Stimulated activated CD8-positive, alpha-beta memory T cell treated with anti-CD3 and anti-CD28 coated beads, Interleukin-4, amount 100 ng/mL, for 4 hours (primary cell): ENCODE data around the gene PNRC2.

Experiments used
- DNase-seq, 2 donors: peaks; one replicate each; pipeline ENCODE4 v3.0.0-alpha.2; 2020; ENCODE audit warnings: low read depth in 2 of 2, low spot score in 1 of 2

PNRC2 gene

DNA sequence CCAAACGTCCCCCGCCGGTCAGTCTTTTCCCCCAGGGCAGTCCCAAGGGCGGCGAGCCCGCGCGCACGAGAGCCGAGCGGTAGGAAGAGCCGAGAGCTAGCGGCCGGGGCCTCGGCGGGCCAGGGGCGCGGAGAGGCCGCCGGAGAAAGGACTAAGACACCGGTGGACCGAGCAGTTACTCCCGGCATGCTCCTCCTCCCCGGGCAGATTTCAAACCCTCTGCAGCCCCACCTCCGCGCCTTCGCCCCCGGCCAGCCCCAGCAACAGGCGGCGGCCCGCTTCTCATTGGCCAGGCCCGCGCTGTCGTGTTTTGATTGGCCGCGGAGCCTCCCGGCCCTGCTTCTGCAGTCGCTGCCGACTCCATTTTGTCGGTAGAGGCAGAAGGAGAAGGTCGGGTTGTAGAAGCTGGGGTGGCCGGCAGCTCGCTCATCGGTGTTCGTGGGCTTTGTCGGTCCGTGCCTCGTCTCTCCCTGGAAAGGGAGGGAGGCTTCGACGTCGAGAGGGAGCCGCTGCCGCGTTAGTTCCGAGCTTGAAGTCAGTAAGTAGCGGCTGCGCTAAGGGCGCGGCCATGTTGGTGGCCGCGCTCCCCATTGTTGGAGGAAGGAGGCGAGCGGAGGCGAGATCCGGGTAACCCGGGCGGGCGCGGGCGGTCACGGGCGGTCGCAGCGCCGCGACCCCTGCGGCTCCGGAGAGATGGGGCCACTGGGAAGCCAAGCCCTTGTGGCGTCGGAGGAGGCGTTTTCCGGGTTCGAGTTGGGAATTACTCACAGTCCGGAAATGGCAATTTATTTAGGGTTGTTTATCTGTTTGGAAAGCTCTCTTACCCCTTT, at the start of gene PNRC2:
Gene PNRC2, plus strand, starts transcription at position 368 of the 830 bp plus-strand sequence. CDS start 1,630 bp downstream, outside the sequence.
- DNase-seq: peak; percentile 90 to 93

GRCh38 chr1:23910144-23910543, 49.5 kb upstream of the PNRC2 start:
- DNase-seq: no peak

DNA sequence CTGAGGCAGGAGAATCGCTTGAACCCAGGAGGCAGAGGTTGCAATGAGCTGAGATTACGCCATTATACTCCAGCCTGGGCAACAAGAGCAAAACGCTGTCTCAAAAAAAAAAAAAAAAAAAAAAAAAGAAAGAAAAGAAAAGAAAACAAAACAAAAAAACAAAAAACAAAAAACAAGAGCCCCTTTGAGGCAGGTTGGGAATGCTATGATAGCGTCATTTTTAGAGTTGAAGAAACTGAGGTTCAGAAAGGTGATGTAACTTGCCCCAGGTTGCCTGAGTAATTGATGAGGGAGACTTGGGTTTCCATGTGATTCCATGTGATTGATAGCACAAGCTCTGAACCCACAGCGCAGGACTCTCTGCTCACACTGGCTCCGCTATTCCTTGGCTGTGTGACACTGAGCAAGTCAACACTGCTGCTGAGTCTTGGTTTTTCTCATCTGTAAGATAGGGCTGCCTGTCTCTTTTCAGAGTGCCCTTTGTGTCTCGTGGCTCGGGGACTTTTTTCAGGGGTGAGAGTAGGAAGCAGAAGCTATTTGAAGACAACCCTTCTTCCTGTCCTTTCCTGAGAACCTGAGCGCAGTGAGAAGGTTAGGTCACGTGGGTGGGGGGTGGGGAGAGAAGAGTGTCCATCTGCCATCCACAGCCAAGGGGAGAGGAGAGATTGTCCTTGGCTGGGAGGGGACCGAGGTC, 48.9 kb upstream of the PNRC2 start:
- DNase-seq: no peak

- no peak for DNase-seq
Measured at GRCh38 chr1:23911921-23912320, 47.7 kb upstream of the PNRC2 start.

DNA sequence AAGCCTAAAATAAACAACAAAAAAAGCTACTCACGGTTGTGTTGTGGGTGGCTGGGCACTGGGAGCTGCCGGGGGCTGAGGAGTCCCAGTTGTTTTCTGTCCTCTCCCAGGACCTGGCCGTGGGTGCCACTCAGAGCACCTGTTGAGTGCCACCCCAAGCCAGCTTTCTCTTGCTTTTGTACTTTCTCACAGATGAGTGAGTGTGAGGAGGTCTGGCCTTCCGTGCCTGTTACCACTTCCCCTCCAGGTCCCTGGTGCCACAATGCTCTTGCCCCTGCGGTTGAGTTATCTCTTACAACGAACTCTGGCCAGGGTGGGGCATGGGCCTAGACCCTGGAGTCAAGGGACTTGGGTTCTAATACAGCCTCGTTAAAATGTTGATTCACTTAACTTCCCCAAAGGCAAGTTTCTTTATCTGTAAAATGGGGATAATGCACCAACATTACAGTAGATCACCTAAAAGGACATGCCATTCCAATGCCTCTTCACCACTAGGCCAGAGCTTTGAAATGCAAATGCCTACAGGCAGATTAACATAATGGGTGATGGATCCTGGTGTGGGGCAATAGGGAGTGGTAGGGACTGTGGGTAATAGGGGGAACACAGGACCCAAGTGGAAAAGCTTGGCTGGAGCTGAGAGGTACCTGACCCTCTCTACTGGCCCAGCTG, 46.3 kb upstream of the PNRC2 start, which contains the start of gene CNR2:
Gene CNR2, minus strand, starts transcription at position 151 of the 669 bp plus-strand sequence. CDS start 37,745 bp downstream, outside the sequence.
- DNase-seq: no peak

DNA sequence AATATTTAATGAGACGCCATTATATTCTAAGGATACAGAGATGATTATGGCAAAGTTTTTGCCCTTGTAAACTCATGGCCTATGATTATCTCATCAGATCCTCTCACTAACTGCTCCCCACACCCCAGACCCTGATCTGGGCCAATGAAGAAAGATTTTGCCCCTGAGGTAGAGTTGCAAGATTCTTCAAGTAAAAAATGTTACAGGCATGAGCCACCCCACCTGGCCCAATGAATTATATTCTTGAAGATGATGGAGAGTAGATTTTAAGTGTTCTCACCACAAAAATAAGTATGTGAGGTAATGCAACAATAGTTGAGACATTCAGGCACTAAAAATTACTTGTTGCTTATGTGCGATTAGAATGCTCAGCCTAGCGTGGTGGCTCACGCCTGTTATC, 44.7 kb upstream of the PNRC2 start:
- no peak for DNase-seq

DNA sequence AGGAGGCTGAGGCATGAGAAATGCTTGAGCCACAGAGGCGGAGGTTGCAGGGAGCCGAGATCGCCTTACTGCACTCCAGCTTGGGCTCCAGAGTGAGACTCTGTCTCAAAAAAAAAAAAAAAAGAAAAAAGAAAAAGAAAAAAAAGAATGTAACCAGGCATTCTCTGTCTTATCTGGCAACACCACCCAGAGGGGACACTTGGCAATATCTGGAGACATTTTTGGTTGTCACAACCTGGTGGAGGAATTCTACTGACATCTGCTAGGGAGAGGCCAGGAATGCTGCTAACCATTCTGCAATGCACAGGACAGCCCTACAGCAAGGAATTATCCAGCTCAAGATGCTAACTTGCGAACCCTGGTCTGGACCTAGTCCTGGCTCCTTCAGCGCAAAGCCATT, 44.2 kb upstream of the PNRC2 start:
- no peak for DNase-seq

DNA sequence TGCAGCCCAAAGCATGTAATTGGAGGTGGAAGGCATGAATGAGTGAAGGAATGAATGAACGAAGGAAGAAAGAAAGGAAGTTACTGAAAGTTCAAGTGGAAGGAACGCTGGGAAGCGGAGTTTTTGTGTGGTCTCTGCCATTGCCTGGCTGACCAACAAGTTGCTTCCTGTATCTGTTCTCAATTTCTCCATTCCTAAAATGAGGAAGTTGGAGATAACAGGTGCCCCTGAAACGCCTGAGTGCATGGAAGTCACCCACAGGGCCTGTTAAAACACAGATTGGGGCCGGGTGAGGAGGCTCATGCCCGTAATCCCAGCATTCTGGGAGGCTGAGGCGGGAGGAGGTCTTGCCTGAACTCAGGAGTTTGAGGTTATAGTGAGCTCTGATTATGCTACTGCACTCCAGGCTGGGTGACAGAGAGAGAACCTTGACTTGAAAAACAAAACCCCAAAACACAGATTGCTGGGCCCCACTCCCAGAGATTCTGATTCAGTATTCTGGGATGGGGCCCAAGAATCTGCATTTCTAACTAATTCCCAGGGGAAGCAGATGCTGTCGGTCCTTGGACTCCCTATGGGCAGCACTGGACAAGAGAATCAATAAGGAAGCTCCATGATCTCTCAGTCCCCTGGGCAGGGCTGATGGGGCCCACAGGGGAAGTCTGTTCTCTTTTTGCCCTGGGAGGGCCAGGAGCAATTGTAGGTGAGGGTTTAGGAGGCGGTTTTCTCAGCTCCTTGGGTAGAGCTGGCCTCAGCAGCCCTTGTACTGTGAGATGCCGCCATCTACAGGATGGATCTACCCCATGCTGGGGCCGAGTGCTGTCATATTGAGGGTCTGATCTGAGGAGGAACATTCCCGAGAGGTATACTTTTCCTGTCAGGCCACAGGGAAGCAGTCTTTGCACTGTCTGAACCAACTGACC, 43.2 kb upstream of the PNRC2 start:
- peak in 1 of 2 donors; percentile 14 for DNase-seq

DNA sequence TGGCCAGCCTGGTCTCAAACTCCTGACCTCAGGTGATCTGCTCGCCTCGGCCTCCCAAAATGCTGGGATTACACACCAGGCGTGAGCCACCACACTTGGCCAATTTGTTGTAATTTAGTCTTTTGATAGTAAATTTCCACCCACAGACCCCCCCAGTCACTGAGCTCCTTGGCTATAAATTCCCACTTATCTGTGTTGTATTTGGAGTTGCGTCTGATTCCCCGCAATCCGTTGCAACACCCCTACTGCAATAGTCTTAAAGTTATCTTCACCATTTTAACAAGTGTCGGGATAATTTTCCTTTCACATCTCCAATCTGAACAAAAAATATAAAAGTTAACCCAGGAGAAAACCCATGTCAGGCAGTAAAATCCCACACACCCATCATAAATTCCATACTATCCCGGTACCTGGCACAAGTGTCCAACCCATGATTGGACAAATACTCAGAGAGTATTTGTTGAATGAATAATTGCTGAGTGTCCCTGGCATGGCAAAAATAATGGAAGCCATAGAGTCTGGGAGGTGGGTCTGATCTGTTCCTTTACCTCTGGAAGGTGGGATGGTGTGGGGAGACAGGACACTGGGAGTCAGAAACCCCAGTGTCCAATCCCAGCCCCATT, 37.2 kb upstream of the PNRC2 start:
- DNase-seq: no peak

DNA sequence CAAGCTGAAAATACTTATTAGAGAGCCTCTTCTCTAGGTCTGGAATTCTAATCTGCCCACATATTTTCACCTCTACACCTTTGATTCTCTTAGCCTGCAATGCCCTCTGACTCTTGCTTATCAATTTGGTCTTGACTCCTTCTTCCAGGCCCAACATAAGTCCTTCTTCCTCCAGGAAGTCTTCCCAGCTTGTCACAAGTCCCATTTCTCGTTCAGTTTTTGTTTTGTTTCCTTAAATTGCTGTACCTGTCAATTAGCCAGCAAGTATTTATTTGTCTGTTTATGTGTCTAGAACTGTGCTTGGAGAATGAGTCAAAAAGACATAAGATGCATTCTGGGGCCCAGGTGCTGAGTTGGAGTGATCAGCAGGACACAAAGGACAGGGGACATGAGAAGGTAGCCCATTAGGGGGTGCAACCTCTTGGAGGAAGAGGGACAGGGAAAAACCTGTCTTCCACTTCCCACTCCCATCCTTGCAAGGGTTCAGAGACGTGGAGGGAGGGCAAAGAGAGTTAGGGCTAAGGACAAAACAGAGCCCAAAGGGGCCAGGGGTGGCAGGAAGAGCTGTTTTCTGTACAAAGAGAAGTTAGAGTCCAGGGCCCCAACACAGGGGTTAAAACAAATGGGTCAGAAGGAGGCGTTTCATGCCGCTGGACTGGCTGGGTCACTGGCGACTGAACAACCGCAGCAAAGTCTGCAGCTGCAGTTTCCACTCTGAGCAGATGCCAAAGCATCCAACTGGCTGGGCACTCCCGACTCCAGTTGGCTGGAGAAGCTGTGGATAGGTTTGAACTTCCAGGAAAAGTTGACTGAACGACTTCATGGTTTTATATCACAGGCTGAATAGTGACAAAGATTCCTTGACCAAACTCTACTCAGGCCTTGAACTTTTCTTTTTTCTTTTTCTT, 35.8 kb upstream of the PNRC2 start:
- DNase-seq: no peak

DNA sequence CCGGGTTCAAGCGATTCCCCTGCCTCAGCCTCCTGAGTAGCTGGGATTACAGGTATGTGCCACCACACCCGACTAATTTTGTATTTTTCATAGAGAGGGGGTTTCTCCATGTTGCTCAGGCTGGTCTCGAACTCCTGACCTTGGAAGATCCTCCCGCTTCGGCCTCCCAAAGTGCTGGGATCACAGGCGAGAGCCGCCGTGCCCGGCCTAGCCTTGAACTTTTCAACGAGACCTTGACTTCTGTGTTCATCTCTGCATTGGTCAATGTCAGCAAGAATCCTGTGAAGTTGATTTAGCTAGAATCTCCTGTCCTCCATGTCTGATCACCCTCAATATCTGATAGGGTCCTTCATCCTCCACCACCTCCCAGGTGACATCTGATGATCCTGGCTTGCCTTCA, 35.0 kb upstream of the PNRC2 start:
- no peak for DNase-seq

- no peak for DNase-seq
Measured at GRCh38 chr1:23925279-23925678, 34.3 kb upstream of the PNRC2 start.

- DNase-seq: no peak
Measured at GRCh38 chr1:23927097-23927496, 32.5 kb upstream of the PNRC2 start.

DNA sequence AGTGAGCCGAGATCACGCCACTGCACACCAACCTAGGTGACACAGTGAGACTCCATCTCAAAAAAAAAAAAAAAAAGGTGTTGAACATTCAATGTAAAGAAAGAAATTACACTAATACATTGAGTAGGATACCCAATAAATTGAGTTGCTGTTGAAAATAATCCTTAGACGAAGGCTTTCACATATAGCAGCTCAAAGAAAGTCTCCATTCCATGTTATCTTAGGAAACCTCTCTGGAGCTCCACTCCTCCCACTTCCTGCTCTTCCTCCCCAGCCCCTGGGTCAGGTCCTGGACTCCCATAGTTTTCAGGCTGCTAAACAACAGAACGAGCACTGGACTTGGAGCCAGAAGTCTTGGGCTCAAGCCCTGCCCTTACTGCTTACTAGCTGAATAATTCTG, 30.8 kb upstream of the PNRC2 start:
- DNase-seq: no peak

- DNase-seq: no peak
Measured at GRCh38 chr1:23930270-23930669, 29.4 kb upstream of the PNRC2 start.

- no peak for DNase-seq
Measured at GRCh38 chr1:23930861-23931490, 28.7 kb upstream of the PNRC2 start.

- DNase-seq: no peak
Measured at GRCh38 chr1:23931491-23931880, 28.1 kb upstream of the PNRC2 start.

DNA sequence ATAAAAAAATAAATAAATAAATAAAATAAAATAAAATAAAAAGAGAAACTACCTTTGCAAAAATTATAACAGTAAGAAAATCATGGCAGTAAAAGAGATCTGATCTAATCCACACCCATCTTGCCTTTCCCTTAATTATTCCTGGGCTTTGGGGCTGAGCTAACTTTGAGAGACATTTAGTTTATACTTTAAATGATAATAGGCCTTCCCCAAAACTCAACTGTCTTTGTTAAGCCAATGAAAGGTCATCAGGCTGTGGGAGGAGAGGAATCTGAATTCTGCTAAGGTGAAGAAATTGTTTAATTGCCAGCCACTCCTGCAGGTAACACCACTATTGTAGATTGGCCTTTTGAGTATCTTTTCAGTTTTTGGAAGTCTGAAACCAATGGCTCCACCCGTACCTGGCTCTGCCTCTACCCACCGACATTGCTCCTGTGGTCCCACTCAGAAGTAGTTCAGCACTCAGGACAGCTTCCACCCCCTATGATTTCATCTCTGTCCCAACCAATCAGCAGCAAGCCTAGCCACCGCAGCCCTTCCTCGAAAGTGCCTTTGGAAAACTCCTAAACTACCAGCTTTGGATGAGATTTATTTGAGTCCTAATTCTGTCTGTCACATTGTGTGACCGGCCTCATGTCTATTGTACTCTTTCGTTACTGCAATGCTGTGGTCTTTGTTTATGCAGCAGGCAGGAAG, 23.0 kb upstream of the PNRC2 start:
- DNase-seq: no peak
